Choroid plexus epithelial cell (primary cell): Measurements from ENCODE around the gene DIP2C.

Source experiments
- DNase-seq: peaks from one replicate; pipeline ENCODE4 v3.0.0-alpha.2; 2010; ENCODE audit warnings: low read depth
- H3K4me3 ChIP-seq: 2 replicates; pipeline ENCODE4 v1.5.1; 2011; ENCODE audit warnings: low read depth, mild to moderate bottlenecking, control low read depth, low read length, moderate library complexity
- CTCF ChIP-seq: conservative IDR thresholded peaks from 2 replicates; pipeline ENCODE4 v1.5.1; 2011; ENCODE audit warnings: low read depth, mild to moderate bottlenecking, control low read depth, inconsistent platforms, low read length, moderate library complexity

The DIP2C gene

GRCh38 chr10:260819-261429, 428.5 kb downstream of the DIP2C start:
- TF ChIP-seq CTCF: no peak
- no peak overlapping the region for H3K4me3 ChIP-seq
- DNase-seq: no peak

- no peak for DNase-seq
- TF ChIP-seq CTCF: no peak
These were observed 437.4 kb downstream of the DIP2C start for GRCh38 chr10:251982-252582.

GRCh38 chr10:248307-248706, 441.2 kb downstream of the DIP2C start:
- TF ChIP-seq CTCF: no peak
- no peak overlapping the region for H3K4me3 ChIP-seq
- no peak for DNase-seq

More at GRCh38 chr10:251982-252582, 437.4 kb downstream of the DIP2C start:
- H3K4me3 ChIP-seq: no peak overlapping the region

- TF ChIP-seq CTCF: no peak
- no peak for DNase-seq
- no peak overlapping the region for H3K4me3 ChIP-seq
These were observed 442.0 kb downstream of the DIP2C start for GRCh38 chr10:247480-247879.

GRCh38 chr10:246431-246830, 443.0 kb downstream of the DIP2C start:
- H3K4me3 ChIP-seq: no peak overlapping the region
- no peak for TF ChIP-seq CTCF
- DNase-seq: no peak

GRCh38 chr10:244227-244626, 445.2 kb downstream of the DIP2C start:
- no peak overlapping the region for H3K4me3 ChIP-seq
- TF ChIP-seq CTCF: no peak
- no peak for DNase-seq
